Astrocyte of the spinal cord (primary cell): ENCODE data around the gene PELI2.
A peak's percentile ranks its signal among the peaks of the same experiment; 100 is the strongest.

Source experiments
- DNase-seq: peaks from one replicate; pipeline ENCODE4 v3.0.0; 2011; ENCODE audit warnings: low read depth, low spot score
- H3K4me3 ChIP-seq: 2 replicates; pipeline ENCODE4 v1.5.1; 2011; ENCODE audit warnings: low read depth, mild to moderate bottlenecking, low read length, moderate library complexity
- in situ Hi-C: cut with HindIII; loops from 2 replicates; pipeline ENCODE4 v1.10.0; 2017; ENCODE audit warnings: low sequenced_read_pairs
- TF ChIP-seq, protein P1 (sequence below): IDR thresholded peaks from 2 replicates; pipeline ENCODE4 v1.5.1; 2012; ENCODE audit warnings: low read depth, mild to moderate bottlenecking, low read length, inconsistent platforms

PELI2 gene

DNA sequence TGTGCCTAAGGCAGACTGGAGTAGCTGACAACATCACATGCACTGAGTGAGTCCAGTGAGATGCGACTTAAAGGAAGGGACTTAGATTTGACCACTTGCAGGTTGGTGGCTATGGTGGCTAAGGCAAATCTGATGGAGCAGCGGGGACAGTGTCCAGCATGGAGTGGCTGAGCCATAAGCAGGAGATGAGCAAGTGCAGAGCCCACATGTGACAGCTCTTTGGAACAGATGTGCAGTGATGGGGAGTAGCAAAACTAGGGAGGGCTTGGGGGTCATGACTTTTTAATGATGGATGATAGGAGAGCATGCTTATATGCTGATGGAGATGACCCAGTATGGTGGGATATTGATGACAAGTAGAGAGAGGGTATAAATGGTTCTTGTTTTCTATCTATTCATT lies 80.2 kb downstream of the PELI2 start:
- no peak for DNase-seq
- H3K4me3 ChIP-seq = no peak overlapping the region
- TF ChIP-seq, protein P1, sequence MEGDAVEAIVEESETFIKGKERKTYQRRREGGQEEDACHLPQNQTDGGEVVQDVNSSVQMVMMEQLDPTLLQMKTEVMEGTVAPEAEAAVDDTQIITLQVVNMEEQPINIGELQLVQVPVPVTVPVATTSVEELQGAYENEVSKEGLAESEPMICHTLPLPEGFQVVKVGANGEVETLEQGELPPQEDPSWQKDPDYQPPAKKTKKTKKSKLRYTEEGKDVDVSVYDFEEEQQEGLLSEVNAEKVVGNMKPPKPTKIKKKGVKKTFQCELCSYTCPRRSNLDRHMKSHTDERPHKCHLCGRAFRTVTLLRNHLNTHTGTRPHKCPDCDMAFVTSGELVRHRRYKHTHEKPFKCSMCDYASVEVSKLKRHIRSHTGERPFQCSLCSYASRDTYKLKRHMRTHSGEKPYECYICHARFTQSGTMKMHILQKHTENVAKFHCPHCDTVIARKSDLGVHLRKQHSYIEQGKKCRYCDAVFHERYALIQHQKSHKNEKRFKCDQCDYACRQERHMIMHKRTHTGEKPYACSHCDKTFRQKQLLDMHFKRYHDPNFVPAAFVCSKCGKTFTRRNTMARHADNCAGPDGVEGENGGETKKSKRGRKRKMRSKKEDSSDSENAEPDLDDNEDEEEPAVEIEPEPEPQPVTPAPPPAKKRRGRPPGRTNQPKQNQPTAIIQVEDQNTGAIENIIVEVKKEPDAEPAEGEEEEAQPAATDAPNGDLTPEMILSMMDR = no peak
- in situ Hi-C loops = no loop called here

DNA sequence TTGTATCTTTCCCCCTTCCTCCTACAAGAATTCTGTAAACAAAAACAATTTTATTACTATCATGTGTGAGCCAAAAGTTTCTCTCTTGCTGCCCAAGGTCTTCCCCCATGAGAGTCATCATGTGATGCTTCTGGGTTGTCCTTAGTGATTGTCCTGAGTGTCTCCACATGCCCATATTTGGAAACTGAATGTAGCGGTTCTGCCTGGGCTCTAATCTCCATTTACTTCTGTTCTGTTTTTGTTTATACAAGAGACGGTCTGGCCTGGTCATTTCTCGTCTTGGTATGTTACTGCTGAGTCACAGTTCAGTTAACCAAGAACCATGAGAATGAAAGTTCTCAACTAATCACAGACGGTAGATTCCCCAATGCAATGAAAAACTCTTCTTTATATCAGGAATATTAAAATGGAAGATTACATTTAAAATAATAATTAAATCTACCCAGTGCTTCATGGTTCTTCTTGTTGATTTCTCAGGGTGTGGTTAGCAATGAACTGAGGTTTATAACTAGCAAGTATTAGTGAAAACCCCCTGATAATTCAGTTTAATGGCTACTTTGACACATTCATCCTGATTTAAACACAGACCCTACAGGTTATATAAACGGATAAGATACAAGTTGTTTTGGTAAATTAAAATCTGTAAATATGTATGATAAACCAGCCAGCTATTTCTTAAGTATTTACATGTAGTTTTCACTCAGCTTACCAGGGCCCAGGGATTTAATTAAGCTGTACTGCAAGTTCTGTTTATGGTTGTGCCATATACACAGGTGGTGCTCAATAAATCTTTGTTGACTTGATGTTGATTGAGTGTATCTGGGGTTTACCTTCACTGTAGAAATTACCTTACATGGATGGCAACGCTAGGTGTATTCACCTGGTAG lies 81.1 kb downstream of the PELI2 start:
- in situ Hi-C loops = no loop called here
- DNase-seq = peak; percentile 98
- TF ChIP-seq, protein P1 = no peak
- no peak overlapping the region for H3K4me3 ChIP-seq

DNA sequence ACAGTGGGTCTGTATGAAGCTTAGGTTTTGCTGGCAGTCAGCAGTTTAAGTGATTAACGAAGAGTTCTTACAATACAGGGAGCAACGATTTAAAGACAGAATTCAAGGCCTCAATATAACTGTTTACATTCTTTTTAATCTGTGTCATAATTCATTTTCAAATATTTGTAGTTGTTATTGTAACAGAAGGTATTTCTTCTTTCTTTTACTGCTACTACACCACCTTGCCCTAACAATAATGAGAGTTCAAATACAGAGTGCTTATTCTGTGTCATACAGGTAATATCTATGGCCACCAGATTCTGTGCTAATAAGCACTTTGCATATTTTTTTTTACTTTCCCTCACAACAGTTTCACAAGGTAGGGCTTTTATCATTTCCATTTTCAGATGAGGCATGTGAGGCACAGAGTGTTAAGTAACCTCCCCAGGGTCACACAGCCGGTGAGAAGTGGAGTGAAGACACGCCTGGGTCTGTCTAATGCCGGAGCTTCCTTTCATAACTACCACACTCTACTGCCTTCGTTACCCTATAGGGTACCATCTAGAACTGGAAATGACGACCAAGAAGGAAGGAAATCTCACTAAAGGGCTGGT lies 81.9 kb downstream of the PELI2 start:
- TF ChIP-seq, protein P1 = no peak
- in situ Hi-C loops = no loop called here
- DNase-seq = no peak
- H3K4me3 ChIP-seq = no peak overlapping the region

DNA sequence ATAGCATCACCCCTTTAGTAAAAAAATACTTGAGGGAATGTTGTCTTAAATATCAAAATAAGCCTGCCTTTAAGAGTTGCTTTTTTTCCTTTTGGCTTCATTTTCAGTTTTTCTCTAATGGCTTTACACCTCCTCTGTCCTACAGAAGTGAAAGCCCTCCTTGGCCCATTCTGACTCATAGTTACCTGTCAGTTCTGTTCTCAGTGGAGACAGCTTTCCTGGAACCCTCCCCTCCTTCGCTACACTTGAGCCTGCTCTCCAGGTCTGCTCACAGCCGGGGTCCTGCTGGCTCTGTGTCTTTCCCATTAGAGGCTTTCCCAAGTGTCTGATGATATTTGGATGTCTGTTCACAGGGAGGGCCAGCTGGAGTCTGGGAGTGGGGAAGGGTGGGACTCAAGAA lies 84.0 kb downstream of the PELI2 start:
- DNase-seq = no peak
- TF ChIP-seq, protein P1 = no peak
- in situ Hi-C loops = no loop called here
- H3K4me3 ChIP-seq = no peak overlapping the region

DNA sequence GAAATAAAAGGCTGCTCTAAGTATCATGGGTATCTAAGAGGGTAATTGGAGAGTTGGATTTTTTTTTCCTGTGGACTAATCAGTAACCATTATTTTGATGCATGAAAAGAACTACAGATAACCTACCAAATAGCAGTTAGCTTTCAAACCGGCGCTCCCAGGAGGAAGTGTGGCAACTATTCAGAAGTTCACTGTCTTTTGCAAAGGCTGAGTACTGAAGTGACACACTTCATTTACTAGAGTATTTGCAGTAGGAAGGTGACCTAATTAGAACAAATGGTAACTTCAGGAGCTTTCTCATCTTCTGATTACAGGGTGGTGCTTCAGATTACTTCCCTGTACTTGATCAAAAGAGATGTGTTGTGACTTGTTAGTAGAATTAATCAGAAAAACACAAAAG lies 87.7 kb downstream of the PELI2 start:
- no peak overlapping the region for H3K4me3 ChIP-seq
- DNase-seq = no peak
- TF ChIP-seq, protein P1 = no peak
- in situ Hi-C loops = no loop called here

DNA sequence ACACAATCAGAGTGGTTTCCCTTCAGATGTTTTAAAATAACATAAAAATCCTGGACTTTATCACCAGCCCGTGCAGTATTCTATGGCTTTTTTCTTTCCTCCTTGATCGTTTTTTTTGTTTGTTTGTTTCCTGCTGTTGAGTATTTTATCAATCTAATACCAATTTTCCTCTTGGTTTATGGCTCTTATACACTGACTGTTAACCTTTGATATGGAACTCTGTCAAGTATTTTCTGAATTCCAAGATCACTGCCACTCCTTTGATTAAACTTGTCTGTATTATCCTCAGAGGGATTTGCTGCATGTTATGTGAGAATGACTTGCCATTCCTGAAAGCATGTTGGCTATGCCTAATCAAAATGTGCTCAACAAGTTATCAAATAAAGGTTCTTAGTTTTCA lies 88.4 kb downstream of the PELI2 start:
- DNase-seq = no peak
- in situ Hi-C loops = no loop called here
- TF ChIP-seq, protein P1 = no peak
- no peak overlapping the region for H3K4me3 ChIP-seq
